ENCODE results near the gene KNCN. TPM values are rescaled to one million over a fixed set of nuclear protein-coding genes. Genes with fewer than 3 reads are reported as not detected.

Gene KNCN
- total RNA-seq, 1 experiment from 2014 or later, result not detected

GRCh38 chr1:46535063-46535462 lies 16.4 kb downstream of the KNCN start:
- Histone ChIP-seq H3K14ac (ENCODE audit: insufficient read depth, low read length) (no peak overlapping the region), H3K4me1 (ENCODE audit: insufficient read depth, low read length) (no peaks in the 10 kb centered on the region), H3K23ac (ENCODE audit: insufficient read length, low read depth, low read length) (no peak overlapping the region), H3K23me2 (ENCODE audit: insufficient read length, low read depth, low read length, poor library complexity, severe bottlenecking) (peaks cover 3% of the 10 kb centered on the region), H3K27ac (ENCODE audit: insufficient read length, low read depth, low read length) (no peak overlapping the region), H3K56ac (ENCODE audit: insufficient read length, low read depth, low read length) (no peak overlapping the region), H3K9ac (ENCODE audit: extremely low read depth, insufficient read length, low read length) (no peak overlapping the region), H3K9me3 (ENCODE audit: control insufficient read depth, low read depth, low read length) (no peaks in the 10 kb centered on the region), H3K4me2 (ENCODE audit: insufficient read depth, insufficient read length, low read length) (no peak overlapping the region), H2BK15ac (ENCODE audit: low read depth, low read length) (no peak overlapping the region), H2BK12ac (ENCODE audit: insufficient read length, low read depth, low read length) (no peak overlapping the region), H2AFZ (ENCODE audit: low read length) (no peak overlapping the region), H4K8ac (replicated peaks; ENCODE audit: insufficient read length, low read depth, low read length) (no peak overlapping the region), H2AK5ac (ENCODE audit: insufficient read length, low read length) (no peak overlapping the region), H3K27me3 (ENCODE audit: insufficient read depth, low read length) (peaks cover 29% of the 10 kb centered on the region), H2BK20ac (ENCODE audit: low read depth, low read length, poor library complexity, severe bottlenecking) (no peak overlapping the region), H3K18ac (ENCODE audit: insufficient read length, low read depth, low read length) (no peak overlapping the region), H3T11ph (ENCODE audit: low read length) (no peak overlapping the region), H3K79me2 (ENCODE audit: insufficient read depth, low read length) (no peaks in the 10 kb centered on the region), H3K4ac (ENCODE audit: low read depth, low read length) (no peak overlapping the region), H4K5ac (ENCODE audit: insufficient read length, low read depth, low read length) (no peak overlapping the region), H3K79me1 (ENCODE audit: insufficient read depth, low read depth, low read length, poor library complexity, severe bottlenecking) (no peaks in the 10 kb centered on the region), H2BK5ac (ENCODE audit: insufficient read length, low read length) (no peak overlapping the region), H2BK120ac (ENCODE audit: low read depth, low read length, poor library complexity, severe bottlenecking) (no peak overlapping the region), H4K20me1 (ENCODE audit: control insufficient read depth, insufficient read depth, insufficient read length) (no peaks in the 10 kb centered on the region), H4K91ac (ENCODE audit: insufficient read length, low read depth, low read length) (no peak overlapping the region)
- no peak overlapping the region for H3K27ac Mint-ChIP-seq
- peaks cover 94% of the 10 kb centered on the region for H3K27me3 Mint-ChIP-seq (ENCODE audit: low read depth)
- no peak; the same call in 1 of the 3 replicates for TF ChIP-seq CTCF (conservative IDR thresholded peaks at IDR 0.05)
- no peaks in the 10 kb centered on the region for H3K36me3 Mint-ChIP-seq (ENCODE audit: insufficient read depth in 1 of 3, low read depth in 3 of 3)
- H3K4me3 Mint-ChIP-seq, result no peak overlapping the region
- H3K4me1 Mint-ChIP-seq, result peaks cover 11 to 20% of the 10 kb centered on the region in 2 experiments
- no peak for DNase-seq
- WGBS (ENCODE audit: extremely low coverage, insufficient read length, low lambda C conversion rate), result no CpG with 5 or more reads among the region's 2 CpGs
- H3K9me3 Mint-ChIP-seq, result peaks cover 0 to 2% of the 10 kb centered on the region in 2 experiments; a peak in 2 of 5 replicates
